ENCODE results near the gene PSMA4. TPM values are rescaled to one million over a fixed set of nuclear protein-coding genes. Genes with fewer than 3 reads are reported as not detected.

PSMA4 gene
- polyA plus RNA-seq, 1 of the 3 experiments (the other 2 are of a cell fraction) = 212 TPM

DNA sequence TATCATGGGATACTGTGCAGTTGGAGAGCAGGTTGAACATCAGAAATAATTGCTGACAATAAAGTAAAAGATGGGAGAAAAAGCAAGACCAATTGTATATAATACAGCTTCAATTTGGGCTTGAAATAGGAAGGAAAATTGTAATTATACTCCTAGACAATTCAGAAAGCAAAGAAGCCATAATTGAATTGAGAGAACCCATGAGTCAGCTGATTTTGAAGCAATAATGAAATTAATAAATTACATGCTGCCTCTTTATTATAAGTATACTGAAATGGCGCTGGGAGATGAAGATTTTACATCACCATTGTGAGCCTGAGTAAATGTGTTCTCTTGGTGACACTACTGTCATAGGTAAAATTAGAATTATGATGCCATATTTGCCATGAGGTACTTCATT lies 57.3 kb downstream of the PSMA4 start:
- Histone ChIP-seq H3K9me3 (no peaks in the 10 kb centered on the region), H3K79me2 (ENCODE audit: insufficient read depth) (no peaks in the 10 kb centered on the region), H3K4me2 (no peak overlapping the region), H3K27ac (ENCODE audit: low read depth in 2 of 2, low read length in 1 of 2) (no peak overlapping the region), H3K36me3 (replicated peaks in 1 of 2; ENCODE audit: control insufficient read depth in 1 of 2, insufficient read depth in 2 of 2, low read length in 1 of 2) (peaks cover 0 to 13% of the 10 kb centered on the region in 2 experiments), H3K9ac (no peak overlapping the region), H3F3A (replicated peaks; ENCODE audit: insufficient read depth) (no peaks in the 10 kb centered on the region), H3K9me2 (no peaks in the 10 kb centered on the region), H2AFZ (ENCODE audit: low read depth) (no peak overlapping the region), H3K4me1 (ENCODE audit: control insufficient read depth in 1 of 2, insufficient read depth in 2 of 2, low read depth in 1 of 2, low read length in 1 of 2) (peaks cover 0 to 9% of the 10 kb centered on the region in 2 experiments; a peak in 1 of 4 replicates), H3K27me3 (ENCODE audit: insufficient read depth) (no peaks in the 10 kb centered on the region), H4K20me1 (ENCODE audit: insufficient read depth) (no peaks in the 10 kb centered on the region), H3K4me3 (ENCODE audit: low read depth in 2 of 2, low read length in 1 of 2) (no peak overlapping the region)
- ChIA-PET POLR2A (no interaction called here), CTCF (interaction anchor here (3.6 kb wide), 1 partner anchor 112 kb away, joined by 13 read pairs; no protein-coding TSS in a partner anchor)
- WGBS (ENCODE audit: low lambda C conversion rate) = 96% methylated on average over 1 of the region's 1 CpG
- DNase-seq = no peak
- TF ChIP-seq FOXM1 (IDR thresholded peaks at IDR 0.05; ENCODE audit: low read depth) (no peak), GATA2 (CRISPR knock-in tag; IDR thresholded peaks at IDR 0.05) (no peak)

DNA sequence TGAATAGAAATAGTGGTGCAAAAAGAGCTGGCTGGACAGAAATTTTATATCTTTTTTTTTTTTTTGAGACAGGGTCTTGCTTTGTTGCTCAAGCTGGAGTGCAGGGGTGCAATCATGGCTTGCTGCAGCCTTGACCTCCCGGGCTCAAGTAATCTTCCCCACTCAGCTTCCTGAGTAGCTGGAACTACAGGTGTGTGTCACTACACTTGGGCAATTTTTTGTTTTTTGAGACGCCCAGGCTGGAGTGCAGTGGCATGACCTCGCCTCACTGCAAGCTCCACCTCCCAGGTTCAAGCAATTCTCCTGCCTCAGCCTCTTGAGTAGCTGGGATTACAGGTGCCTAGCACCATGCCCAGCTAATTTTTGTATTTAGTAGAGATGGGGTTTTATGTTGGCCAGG lies 58.1 kb downstream of the PSMA4 start:
- H3K4me2 ChIP-seq = no peak overlapping the region
- no peak for TF ChIP-seq TAF1 (IDR thresholded peaks at IDR 0.05; ENCODE audit: borderline replicate concordance, low read depth, low read length)
- TF ChIP-seq, protein P1, sequence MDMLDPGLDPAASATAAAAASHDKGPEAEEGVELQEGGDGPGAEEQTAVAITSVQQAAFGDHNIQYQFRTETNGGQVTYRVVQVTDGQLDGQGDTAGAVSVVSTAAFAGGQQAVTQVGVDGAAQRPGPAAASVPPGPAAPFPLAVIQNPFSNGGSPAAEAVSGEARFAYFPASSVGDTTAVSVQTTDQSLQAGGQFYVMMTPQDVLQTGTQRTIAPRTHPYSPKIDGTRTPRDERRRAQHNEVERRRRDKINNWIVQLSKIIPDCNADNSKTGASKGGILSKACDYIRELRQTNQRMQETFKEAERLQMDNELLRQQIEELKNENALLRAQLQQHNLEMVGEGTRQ (IDR thresholded peaks at IDR 0.05; ENCODE audit: borderline replicate concordance, low read depth, low read length) = no peak
- TF ChIP-seq SMC3 (IDR thresholded peaks at IDR 0.05; ENCODE audit: low read depth, low read length) = no peak
- no peak for TF ChIP-seq POLR2AphosphoS5 (IDR thresholded peaks at IDR 0.05; ENCODE audit: low read depth, low read length)
- no peak for TF ChIP-seq TEAD4 (IDR thresholded peaks at IDR 0.05; ENCODE audit: borderline replicate concordance, insufficient read depth)
- no peak for TF ChIP-seq RCOR1 (IDR thresholded peaks at IDR 0.05; ENCODE audit: low read length)
- no peak for TF ChIP-seq CTCF (IDR thresholded peaks at IDR 0.05)
- TF ChIP-seq NFIC (IDR thresholded peaks at IDR 0.05; ENCODE audit: borderline replicate concordance) = no peak
- no peak for TF ChIP-seq RXRA (IDR thresholded peaks at IDR 0.05; ENCODE audit: borderline replicate concordance, low read depth)
- TF ChIP-seq, protein P2, sequence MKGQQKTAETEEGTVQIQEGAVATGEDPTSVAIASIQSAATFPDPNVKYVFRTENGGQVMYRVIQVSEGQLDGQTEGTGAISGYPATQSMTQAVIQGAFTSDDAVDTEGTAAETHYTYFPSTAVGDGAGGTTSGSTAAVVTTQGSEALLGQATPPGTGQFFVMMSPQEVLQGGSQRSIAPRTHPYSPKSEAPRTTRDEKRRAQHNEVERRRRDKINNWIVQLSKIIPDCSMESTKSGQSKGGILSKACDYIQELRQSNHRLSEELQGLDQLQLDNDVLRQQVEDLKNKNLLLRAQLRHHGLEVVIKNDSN (IDR thresholded peaks at IDR 0.05; ENCODE audit: borderline replicate concordance, low read depth) = no peak
- no peak for TF ChIP-seq MEF2A (IDR thresholded peaks at IDR 0.05; ENCODE audit: borderline replicate concordance, low read depth)
- TF ChIP-seq, protein P3, sequence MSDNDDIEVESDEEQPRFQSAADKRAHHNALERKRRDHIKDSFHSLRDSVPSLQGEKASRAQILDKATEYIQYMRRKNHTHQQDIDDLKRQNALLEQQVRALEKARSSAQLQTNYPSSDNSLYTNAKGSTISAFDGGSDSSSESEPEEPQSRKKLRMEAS (IDR thresholded peaks at IDR 0.05; ENCODE audit: low read depth) = no peak
- TF ChIP-seq NRF1 (IDR thresholded peaks at IDR 0.05; ENCODE audit: low read depth, low read length) = no peak
- no peak for TF ChIP-seq YY1 (IDR thresholded peaks at IDR 0.05; ENCODE audit: low read depth)
- TF ChIP-seq EP300 (IDR thresholded peaks at IDR 0.05; ENCODE audit: borderline replicate concordance in 1 of 2, low read depth in 1 of 2, low read length in 1 of 2) = no peak
- TF ChIP-seq, protein P4, sequence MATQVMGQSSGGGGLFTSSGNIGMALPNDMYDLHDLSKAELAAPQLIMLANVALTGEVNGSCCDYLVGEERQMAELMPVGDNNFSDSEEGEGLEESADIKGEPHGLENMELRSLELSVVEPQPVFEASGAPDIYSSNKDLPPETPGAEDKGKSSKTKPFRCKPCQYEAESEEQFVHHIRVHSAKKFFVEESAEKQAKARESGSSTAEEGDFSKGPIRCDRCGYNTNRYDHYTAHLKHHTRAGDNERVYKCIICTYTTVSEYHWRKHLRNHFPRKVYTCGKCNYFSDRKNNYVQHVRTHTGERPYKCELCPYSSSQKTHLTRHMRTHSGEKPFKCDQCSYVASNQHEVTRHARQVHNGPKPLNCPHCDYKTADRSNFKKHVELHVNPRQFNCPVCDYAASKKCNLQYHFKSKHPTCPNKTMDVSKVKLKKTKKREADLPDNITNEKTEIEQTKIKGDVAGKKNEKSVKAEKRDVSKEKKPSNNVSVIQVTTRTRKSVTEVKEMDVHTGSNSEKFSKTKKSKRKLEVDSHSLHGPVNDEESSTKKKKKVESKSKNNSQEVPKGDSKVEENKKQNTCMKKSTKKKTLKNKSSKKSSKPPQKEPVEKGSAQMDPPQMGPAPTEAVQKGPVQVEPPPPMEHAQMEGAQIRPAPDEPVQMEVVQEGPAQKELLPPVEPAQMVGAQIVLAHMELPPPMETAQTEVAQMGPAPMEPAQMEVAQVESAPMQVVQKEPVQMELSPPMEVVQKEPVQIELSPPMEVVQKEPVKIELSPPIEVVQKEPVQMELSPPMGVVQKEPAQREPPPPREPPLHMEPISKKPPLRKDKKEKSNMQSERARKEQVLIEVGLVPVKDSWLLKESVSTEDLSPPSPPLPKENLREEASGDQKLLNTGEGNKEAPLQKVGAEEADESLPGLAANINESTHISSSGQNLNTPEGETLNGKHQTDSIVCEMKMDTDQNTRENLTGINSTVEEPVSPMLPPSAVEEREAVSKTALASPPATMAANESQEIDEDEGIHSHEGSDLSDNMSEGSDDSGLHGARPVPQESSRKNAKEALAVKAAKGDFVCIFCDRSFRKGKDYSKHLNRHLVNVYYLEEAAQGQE (IDR thresholded peaks at IDR 0.05; ENCODE audit: low read depth, low read length) = no peak
- H3K4me3 ChIP-seq (ENCODE audit: low read depth in 2 of 2, low read length in 1 of 2) = no peak overlapping the region
- H4K20me1 ChIP-seq (ENCODE audit: insufficient read depth) = no peaks in the 10 kb centered on the region
- no peaks in the 10 kb centered on the region for H3K9me2 ChIP-seq
- DNase-seq = no peak
- no peaks in the 10 kb centered on the region for H3F3A ChIP-seq (replicated peaks; ENCODE audit: insufficient read depth)
- H3K27ac ChIP-seq (ENCODE audit: low read depth in 2 of 2, low read length in 1 of 2) = no peak overlapping the region
- H2AFZ ChIP-seq (ENCODE audit: low read depth) = no peak overlapping the region
- POLR2A ChIA-PET = no interaction called here
- 92% methylated on average over 3 of the region's 3 CpGs for WGBS (ENCODE audit: low lambda C conversion rate)
- H3K9me3 ChIP-seq = no peaks in the 10 kb centered on the region
- H3K27me3 ChIP-seq (ENCODE audit: insufficient read depth) = no peaks in the 10 kb centered on the region
- no peaks in the 10 kb centered on the region for H3K79me2 ChIP-seq (ENCODE audit: insufficient read depth)
- peaks cover 0 to 9% of the 10 kb centered on the region in 2 experiments; a peak in 1 of 4 replicates for H3K4me1 ChIP-seq (ENCODE audit: control insufficient read depth in 1 of 2, insufficient read depth in 2 of 2, low read depth in 1 of 2, low read length in 1 of 2)
- CTCF ChIA-PET = interaction anchor here (3.6 kb wide), 1 partner anchor 111 kb away, joined by 13 read pairs; no protein-coding TSS in a partner anchor
- H3K9ac ChIP-seq = no peak overlapping the region
- peaks cover 0 to 7% of the 10 kb centered on the region in 2 experiments for H3K36me3 ChIP-seq (replicated peaks in 1 of 2; ENCODE audit: control insufficient read depth in 1 of 2, insufficient read depth in 2 of 2, low read length in 1 of 2)

Data from SK-N-SH (cell line).